ENCODE results near the gene GPC6.

DNA sequence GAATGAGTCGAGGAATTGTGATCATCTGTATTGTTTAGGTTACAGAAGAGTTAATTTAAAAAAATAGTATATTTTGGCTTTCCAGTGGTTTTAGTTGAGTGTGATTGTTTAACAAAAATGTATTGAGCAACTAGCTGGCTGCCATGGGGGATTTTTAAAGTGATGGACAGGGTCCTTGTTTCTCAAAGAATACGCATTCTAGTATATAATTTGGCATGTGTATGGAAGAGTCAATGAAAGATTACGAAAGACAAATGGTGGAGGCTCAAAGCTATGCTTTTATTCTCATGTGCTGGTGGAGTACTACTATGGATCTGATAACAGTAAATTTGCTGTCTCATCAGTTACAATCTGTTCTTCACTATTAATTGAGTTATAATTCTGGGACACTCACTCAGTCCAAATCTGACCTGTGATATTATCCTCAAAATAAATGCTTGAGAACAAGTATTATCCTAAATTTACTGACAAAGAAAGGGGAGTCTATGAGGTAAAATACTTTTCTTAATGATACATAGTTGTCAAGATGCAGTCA, 240.0 kb downstream of the GPC6 start:
- no peak for TF ChIP-seq POLR2AphosphoS5 (IDR thresholded peaks at IDR 0.05)
- TF ChIP-seq POLR2A (IDR thresholded peaks at IDR 0.05), result no peak
- TF ChIP-seq, protein P1, sequence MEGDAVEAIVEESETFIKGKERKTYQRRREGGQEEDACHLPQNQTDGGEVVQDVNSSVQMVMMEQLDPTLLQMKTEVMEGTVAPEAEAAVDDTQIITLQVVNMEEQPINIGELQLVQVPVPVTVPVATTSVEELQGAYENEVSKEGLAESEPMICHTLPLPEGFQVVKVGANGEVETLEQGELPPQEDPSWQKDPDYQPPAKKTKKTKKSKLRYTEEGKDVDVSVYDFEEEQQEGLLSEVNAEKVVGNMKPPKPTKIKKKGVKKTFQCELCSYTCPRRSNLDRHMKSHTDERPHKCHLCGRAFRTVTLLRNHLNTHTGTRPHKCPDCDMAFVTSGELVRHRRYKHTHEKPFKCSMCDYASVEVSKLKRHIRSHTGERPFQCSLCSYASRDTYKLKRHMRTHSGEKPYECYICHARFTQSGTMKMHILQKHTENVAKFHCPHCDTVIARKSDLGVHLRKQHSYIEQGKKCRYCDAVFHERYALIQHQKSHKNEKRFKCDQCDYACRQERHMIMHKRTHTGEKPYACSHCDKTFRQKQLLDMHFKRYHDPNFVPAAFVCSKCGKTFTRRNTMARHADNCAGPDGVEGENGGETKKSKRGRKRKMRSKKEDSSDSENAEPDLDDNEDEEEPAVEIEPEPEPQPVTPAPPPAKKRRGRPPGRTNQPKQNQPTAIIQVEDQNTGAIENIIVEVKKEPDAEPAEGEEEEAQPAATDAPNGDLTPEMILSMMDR (IDR thresholded peaks at IDR 0.05), result no peak
- no peak for TF ChIP-seq EP300 (IDR thresholded peaks at IDR 0.05)

All from suprapubic skin (tissue), 4 donors.